Measurements from ENCODE around the gene MIGA2. TPM values are rescaled to one million over a fixed set of nuclear protein-coding genes. Genes with fewer than 3 reads are reported as not detected.

The MIGA2 gene
- total RNA-seq, 4 donors from 2014 or later = 16.2 to 38.3 (median 24.6) TPM

- Histone ChIP-seq H3K36me3 (peaks cover 0 to 21% of the 10 kb centered on the region in 2 donors), H3K27ac (peak overlapping the region; percentile 43 to 86 (median 84)), H3K27me3 (no peaks in the 10 kb centered on the region), H3K4me3 (peak overlapping the region; percentile 63 to 64), H3K4me1 (peaks cover 0 to 31% (median 10%) of the 10 kb centered on the region in 3 donors), H3K9me3 (no peaks in the 10 kb centered on the region)
- no peak for ATAC-seq
- TF ChIP-seq POLR2AphosphoS5 (IDR thresholded peaks at IDR 0.05) (no peak), POLR2A (IDR thresholded peaks at IDR 0.05) (no peak), EP300 (IDR thresholded peaks at IDR 0.05) (no peak), CTCF (IDR thresholded peaks at IDR 0.05) (no peak)
- no CpG with 5 or more reads among the region's 30 CpGs for WGBS, 2 donors (ENCODE audit: low coverage in 1 of 2)
Measured at GRCh38 chr9:129081388-129081904, 45.0 kb downstream of the MIGA2 start.

GRCh38 chr9:129084087-129084486 lies 47.7 kb downstream of the MIGA2 start:
- no peak for TF ChIP-seq EP300 (IDR thresholded peaks at IDR 0.05)
- no peak for TF ChIP-seq POLR2AphosphoS5 (IDR thresholded peaks at IDR 0.05)
- no peak for TF ChIP-seq CTCF (IDR thresholded peaks at IDR 0.05)
- no peak for TF ChIP-seq POLR2A (IDR thresholded peaks at IDR 0.05)
- 100% methylated on average over 2 of the region's 7 CpGs; no CpG with 5 or more reads in 1 of the 2 donors for WGBS, 2 donors (ENCODE audit: low coverage in 1 of 2)
- Histone ChIP-seq H3K9me3 (no peaks in the 10 kb centered on the region), H3K36me3 (peaks cover 0 to 47% of the 10 kb centered on the region in 2 donors), H3K4me3 (no peak overlapping the region), H3K27ac (no peak overlapping the region), H3K4me1 (peaks cover 0 to 31% (median 10%) of the 10 kb centered on the region in 3 donors), H3K27me3 (no peaks in the 10 kb centered on the region)
- ATAC-seq = no peak

GRCh38 chr9:129089246-129089645 lies 52.8 kb downstream of the MIGA2 start:
- Histone ChIP-seq H3K4me3 (no peak overlapping the region), H3K27ac (no peak overlapping the region), H3K9me3 (no peaks in the 10 kb centered on the region), H3K36me3 (peaks cover 0 to 66% of the 10 kb centered on the region in 2 donors), H3K4me1 (no peaks in the 10 kb centered on the region), H3K27me3 (no peaks in the 10 kb centered on the region)
- no peak for ATAC-seq
- 87% methylated on average over 13 of the region's 15 CpGs; no CpG with 5 or more reads in 1 of the 2 donors for WGBS, 2 donors (ENCODE audit: low coverage in 1 of 2)
- TF ChIP-seq POLR2A (IDR thresholded peaks at IDR 0.05) = no peak
- no peak for TF ChIP-seq CTCF (IDR thresholded peaks at IDR 0.05)
- TF ChIP-seq POLR2AphosphoS5 (IDR thresholded peaks at IDR 0.05) = no peak
- no peak for TF ChIP-seq EP300 (IDR thresholded peaks at IDR 0.05)

GRCh38 chr9:129093602-129094386 lies 57.4 kb downstream of the MIGA2 start:
- no peak overlapping the region for H3K4me3 ChIP-seq
- peaks cover 0 to 67% of the 10 kb centered on the region in 2 donors for H3K36me3 ChIP-seq

More at GRCh38 chr9:129093602-129094386, 57.4 kb downstream of the MIGA2 start:
- no peaks in the 10 kb centered on the region for H3K27me3 ChIP-seq
- no peak for TF ChIP-seq EP300 (IDR thresholded peaks at IDR 0.05)
- no peak for TF ChIP-seq POLR2AphosphoS5 (IDR thresholded peaks at IDR 0.05)
- TF ChIP-seq CTCF (IDR thresholded peaks at IDR 0.05) = no peak
- TF ChIP-seq POLR2A (IDR thresholded peaks at IDR 0.05) = no peak
- no peaks in the 10 kb centered on the region for H3K4me1 ChIP-seq
- ATAC-seq = no peak
- H3K9me3 ChIP-seq = no peaks in the 10 kb centered on the region
- 77 to 80% methylated on average over 1 to 6 of the region's 20 CpGs for WGBS, 2 donors (ENCODE audit: low coverage in 1 of 2)
- H3K27ac ChIP-seq = no peak overlapping the region
